NOMO-1 treated with DMSO at 0.1 percent for 48 hours (cell line): ENCODE data around the gene PGAM2.

ENCODE experiments used
- DNase-seq: peaks from one replicate; lab custom pipeline; 2025; ENCODE audit not compliant: unreplicated experiment; lab: John Stamatoyannopoulos, UW

PGAM2 gene

DNA sequence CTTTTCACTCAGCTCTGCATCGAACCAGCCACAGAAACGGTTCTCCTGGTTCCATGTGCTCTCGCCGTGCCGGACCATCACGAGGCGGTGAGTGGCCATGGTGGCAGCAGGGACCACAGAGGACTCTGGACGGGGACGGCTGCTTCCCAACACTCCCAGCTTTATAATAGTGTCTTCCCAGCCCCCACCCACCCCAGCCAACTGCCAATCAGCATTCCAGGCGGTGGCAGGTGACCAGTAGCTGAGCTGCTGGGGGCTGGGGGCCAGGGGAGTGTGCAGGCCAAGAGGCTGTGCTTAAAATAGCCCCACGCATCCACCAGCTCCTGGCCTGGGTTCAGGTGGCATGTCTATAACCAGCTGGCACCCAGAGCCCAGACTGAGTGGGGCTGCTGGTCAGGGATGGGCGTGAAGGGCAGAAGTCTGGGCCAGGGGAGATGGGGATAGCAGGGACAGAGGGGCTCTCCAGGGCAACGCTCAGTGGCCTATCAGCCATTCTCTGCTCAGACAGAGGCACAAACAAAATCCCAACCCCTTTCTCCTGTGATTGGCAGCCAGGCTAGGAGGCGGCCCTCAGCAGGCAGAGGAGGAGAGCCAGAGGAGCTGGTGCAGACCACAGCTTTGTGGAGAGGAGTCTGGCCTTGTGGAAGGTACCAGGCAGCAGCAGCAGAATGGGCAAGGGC lies at the start of gene PGAM2:
PGAM2 (minus strand) TSS at position 137 of the 680 bp plus-strand sequence; CDS start at position 99, 38 bp downstream.
- DNase-seq: peak; percentile 19

DNA sequence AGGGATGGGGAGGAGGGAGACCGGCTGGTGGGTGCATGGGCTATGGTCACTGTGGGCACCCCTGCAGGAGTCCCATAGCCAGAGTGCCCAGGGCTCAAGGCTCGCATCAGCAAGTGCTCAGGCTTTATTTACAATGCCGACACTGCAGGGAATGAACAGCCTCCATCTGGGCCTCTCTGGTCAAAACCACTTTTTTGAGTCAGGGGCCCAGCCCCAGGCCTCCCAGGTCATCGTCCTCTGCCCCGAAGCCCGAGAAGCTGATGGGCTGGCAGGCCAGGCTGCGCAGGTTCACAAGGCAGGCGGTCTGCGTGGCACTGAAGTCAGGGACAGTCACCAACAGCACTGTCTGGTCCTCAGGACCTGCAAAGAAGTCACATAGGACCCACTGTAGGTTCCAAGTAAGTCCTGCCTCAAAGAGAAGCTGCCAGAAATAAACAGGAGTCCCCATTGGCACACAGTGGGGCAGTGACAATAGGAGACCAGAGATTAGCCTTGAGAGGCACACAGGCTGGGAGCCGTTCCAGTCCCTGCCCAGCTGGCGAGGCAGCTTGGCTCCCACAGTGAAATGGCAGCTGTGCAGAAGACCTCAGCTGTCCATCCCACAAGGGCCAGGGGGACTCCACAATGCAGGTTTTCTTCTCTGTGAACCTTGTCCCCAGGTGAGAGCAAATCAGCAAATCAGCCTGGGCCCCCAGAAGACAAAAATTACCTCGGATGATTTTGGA lies 49.4 kb upstream of the PGAM2 start:
- DNase-seq: no peak

DNA sequence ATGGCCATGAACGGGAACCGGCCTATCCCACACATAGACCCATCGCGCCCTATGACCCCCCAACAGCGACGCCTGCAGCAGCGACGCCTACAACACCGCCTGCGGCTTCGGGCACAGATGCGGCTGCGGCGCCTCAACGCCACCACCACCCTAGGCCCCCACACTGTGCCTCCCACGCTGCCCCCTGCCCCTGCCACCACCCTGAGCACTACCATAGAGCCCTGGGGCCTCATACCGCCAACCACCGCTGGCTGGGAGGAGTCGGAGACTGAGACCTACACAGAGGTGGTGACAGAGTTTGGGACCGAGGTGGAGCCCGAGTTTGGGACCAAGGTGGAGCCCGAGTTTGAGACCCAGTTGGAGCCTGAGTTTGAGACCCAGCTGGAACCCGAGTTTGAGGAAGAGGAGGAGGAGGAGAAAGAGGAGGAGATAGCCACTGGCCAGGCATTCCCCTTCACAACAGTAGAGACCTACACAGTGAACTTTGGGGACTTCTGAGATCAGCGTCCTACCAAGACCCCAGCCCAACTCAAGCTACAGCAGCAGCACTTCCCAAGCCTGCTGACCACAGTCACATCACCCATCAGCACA lies 48.5 kb upstream of the PGAM2 start:
- DNase-seq: no peak

DNA sequence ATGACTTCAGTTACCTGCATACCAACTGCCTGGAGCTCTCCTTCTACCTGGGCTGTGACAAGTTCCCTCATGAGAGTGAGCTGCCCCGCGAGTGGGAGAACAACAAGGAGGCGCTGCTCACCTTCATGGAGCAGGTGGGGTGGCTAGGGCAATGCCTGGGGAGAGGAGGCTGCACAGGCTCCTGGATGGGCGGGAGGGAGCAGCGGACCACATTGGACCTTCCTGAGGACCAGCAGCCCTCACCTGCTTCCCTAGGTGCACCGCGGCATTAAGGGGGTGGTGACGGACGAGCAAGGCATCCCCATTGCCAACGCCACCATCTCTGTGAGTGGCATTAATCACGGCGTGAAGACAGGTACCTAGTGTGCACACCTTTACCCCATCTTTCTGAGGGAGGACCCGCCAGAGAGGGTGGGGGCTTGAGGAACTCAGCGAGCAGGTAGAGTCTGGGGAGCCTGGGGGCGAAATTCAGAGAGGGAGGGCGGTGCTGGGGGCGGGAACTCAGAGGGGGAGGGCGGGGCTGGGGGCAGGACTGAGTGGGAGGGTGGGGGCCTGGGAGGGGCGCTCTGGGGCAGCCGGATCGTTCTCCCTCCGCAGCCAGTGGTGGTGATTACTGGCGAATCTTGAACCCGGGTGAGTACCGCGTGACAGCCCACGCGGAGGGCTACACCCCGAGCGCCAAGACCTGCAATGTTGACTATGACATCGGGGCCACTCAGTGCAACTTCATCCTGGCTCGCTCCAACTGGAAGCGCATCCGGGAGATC lies 47.8 kb upstream of the PGAM2 start:
- no peak for DNase-seq

DNA sequence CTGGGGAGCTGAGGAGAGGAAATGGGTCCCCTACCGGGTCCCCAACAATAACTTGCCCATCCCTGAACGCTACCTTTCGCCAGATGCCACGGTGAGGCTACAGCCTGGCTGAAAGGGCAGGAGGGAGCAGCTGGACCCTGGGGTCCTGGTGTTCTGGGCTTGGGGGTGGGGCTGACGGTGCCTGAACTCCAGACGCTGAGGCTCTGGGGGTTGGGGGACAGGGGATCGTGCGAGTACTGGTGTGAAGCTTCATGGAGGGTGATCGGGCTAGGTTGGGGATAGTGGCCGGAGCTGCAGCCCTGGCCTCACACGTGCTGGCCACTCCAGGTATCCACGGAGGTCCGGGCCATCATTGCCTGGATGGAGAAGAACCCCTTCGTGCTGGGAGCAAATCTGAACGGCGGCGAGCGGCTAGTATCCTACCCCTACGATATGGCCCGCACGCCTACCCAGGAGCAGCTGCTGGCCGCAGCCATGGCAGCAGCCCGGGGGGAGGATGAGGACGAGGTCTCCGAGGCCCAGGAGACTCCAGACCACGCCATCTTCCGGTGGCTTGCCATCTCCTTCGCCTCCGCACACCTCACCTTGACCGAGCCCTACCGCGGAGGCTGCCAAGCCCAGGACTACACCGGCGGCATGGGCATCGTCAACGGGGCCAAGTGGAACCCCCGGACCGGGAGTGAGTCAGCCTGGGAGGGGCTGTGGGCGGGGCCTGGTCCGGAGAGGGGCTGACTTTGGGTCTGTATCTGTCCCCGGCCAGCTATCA lies 47.0 kb upstream of the PGAM2 start:
- DNase-seq: no peak

DNA sequence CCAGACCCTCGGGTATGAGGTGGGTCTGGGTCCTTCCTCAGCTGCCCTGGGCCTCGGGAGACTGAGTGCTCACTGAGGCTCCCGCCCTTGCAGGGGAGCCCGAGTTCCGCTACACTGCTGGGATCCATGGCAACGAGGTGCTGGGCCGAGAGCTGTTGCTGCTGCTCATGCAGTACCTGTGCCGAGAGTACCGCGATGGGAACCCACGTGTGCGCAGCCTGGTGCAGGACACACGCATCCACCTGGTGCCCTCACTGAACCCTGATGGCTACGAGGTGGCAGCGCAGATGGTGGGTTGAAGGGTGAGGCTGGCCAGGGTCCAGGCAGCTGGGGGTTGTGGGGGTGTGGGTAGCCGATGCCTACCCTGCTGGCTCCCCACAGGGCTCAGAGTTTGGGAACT lies 46.4 kb upstream of the PGAM2 start:
- no peak for DNase-seq

DNA sequence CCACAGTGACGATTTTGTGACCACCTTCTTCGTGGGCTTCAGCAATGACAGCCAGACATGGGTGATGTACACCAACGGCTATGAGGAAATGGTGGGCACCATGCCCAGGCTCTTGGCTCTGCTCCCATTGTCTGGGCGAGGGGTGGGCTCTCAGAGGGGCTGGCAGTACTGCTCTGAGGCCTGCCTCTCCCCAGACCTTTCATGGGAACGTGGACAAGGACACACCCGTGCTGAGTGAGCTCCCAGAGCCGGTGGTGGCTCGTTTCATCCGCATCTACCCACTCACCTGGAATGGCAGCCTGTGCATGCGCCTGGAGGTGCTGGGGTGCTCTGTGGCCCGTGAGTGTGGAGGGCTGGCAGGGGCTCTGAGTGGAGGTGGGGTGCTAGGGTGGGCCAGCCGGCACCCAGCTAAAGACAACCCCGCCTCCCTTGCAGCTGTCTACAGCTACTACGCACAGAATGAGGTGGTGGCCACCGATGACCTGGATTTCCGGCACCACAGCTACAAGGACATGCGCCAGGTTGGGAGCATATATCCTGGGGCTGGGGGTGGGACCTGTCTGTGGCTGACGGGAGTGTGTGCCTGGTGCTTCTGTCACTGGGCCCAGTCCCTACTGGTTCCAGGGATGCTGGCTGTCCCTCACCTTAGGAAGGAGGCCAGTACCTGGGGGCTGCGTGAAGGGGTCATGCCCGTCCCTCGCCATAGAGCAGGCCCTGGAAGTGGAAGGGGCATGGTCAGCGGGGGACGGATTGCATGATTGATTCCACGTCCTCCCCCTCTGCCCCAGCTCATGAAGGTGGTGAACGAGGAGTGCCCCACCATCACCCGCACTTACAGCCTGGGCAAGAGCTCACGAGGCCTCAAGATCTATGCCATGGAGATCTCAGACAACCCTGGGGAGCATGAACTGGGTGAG lies 45.6 kb upstream of the PGAM2 start:
- no peak for DNase-seq

DNA sequence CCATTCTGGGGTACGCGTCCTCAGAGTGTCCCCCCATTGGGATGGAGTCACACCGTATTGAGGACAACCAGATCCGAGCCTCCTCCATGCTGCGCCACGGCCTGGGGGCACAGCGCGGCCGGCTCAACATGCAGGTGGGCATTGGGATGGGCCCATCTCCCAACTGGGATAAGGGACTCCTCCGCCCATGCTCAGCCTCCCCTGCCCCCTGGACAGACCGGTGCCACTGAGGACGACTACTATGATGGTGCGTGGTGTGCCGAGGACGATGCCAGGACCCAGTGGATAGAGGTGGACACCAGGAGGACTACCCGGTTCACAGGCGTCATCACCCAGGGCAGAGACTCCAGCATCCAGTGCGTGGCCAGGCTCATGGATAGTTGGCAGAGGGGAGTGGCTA lies 44.6 kb upstream of the PGAM2 start:
- no peak for DNase-seq

DNA sequence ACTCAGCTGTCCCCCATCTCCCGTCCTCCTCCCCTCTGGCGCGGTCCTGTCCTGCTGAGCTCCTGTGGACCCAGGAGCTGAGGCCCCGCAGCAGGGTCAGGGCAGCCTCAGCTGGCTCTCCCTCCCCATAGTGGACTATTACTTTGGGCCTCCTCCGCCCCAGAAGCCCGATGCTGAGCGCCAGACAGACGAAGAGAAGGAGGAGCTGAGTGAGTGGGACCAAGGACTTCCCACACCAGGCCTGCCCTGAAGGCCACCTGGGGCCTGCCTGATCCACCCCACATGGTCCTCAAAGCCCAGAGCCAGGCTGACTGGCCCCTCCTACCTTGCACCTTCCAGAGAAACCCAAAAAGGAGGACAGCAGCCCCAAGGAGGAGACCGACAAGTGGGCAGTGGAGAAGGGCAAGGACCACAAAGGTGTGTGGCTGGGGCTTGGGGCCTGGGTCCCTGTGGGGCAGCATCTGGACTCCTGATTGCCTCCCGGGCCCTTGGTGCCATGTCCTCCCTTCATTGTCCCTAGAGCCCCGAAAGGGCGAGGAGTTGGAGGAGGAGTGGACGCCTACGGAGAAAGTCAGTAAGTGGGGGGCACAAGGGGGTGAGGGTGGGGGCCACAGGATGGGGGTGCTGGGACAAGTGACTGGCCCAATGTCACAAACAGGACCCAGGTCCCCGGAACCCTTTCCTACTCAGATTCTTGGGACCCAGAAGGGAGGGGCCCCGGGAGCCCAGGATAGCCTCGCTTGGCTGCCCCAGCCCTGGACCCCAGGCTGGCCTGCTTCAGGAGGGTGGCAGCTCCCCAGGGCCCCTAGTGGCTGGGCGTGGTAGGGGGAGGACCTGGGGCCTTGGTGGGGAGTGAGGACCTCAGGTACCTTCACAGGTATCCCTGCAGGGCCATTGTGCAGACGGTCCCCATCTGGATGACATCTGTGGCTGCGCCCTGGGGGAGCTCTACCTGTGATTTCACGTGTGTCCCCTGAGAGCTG lies 43.7 kb upstream of the PGAM2 start:
- DNase-seq: no peak

DNA sequence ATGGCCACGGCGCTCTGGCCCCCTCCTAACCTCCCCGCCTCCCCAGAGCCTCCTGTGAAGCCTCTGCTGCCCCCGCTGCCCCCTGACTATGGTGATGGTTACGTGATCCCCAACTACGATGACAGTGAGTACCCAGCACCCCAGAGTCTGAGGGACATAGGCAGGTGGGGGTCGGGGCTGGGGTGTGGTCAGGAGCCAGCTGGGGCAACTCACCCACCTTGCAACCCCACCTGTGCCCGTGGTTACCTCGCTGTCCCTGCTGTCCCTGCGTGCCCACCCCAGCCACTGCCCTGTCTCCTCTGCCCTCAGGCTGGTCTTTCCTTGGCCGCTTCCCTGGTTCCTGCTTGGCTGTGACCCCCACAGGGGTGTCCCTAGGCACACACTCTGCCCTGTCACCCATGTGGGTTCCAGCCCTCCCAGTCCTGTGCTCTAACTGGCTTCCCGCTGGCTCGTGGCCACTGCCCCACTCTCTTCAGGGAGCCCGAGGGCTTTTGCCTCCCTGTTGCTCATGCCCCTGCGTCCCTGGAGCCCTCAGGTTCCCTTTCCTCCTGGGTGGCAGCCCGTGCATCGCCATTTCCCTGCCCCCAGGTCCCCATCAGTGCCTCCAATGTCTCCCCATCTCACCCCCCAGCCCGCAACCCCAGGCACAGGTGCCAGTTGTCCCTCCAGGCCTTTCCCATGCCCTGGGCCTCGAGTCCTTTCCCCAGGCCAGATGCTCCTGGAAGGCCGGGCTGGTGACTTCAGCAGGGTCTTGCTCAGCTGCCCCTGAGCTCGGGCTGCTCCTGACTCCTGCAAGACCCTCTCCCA lies 42.8 kb upstream of the PGAM2 start:
- no peak for DNase-seq

DNA sequence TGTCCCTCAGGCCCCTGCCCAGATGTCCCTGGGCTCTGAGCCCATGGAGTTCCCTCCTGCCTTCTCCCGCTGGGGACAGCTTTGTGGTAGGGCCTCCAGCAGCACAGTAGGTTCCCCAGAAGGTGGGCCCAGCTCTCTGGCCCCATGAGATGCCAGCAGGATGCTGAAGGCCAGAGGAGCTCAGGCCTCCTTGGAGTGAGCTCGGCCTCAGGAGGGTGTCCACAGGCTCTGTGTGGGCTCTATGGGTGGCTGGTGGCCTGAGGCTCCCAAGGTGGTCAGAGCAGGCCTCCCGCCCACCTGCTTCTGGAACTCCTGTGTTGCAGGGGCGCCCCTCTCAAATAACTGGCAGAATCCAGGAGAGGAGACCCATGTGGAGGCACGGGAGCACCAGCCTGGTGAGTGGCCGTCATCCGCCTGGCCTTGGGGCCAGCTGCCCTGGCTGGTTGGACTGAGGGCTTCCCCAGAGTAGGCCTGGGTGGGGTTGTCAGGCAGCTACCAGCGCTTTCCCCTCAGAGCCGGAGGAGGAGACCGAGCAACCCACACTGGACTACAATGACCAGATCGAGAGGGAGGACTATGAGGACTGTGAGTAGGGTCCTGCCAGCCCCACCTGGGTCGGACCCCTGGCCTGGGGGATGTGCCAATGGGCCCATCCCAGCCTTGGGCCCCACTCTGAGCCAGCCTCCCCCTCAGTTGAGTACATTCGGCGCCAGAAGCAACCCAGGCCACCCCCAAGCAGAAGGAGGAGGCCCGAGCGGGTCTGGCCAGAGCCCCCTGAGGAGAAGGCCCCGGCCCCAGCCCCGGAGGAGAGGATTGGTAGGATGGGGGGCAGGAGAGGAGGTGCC lies 42.0 kb upstream of the PGAM2 start:
- DNase-seq: no peak

DNA sequence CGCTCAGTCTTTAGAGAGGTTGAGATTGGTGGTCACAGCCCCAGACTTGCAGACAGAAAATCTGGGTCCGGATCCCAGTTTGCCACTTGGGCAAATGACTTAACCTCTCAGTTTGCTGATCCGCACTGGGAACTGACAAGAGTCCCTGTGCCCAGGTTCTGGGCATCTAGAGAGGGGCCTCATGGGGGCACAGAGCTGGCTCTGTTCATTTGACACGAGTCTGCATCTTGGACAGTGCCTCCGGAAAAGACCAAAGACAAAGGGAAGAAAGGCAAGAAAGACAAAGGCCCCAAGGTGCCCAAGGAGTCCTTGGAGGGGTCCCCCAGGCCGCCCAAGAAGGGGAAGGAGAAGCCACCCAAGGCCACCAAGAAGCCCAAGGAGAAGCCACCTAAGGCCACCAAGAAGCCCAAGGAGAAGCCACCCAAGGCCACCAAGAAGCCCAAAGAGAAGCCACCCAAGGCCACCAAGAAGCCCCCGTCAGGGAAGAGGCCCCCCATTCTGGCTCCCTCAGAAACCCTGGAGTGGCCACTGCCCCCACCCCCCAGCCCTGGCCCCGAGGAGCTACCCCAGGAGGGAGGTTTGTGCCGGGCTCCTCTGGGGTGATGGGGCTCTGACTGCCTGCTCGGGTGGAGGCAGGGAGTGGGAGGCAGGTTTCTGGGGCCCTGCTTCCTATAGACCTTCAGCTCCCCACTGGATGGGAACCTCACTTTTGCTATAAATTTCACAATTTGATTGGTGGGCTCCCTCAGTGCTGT lies 41.1 kb upstream of the PGAM2 start:
- DNase-seq: no peak

DNA sequence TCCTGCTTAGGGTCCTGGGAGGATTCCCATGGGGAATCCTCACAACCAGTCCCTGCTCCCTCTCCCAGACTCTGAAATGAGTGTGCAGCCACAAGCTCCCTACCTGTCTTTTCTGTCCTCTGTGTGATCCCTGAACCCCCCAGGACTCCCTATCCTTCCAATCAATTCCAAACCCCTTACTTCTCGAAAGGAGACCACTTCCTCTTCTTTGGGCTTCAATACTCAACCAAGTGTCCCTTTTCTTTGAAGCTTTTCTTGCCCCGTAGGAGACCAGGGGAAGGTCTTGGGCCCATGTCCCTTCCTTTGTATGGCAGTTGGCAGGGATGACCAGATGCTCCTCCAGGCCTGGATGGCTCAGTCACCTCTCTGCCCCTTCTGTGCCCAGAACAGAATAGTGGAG lies 40.5 kb upstream of the PGAM2 start:
- no peak for DNase-seq

DNA sequence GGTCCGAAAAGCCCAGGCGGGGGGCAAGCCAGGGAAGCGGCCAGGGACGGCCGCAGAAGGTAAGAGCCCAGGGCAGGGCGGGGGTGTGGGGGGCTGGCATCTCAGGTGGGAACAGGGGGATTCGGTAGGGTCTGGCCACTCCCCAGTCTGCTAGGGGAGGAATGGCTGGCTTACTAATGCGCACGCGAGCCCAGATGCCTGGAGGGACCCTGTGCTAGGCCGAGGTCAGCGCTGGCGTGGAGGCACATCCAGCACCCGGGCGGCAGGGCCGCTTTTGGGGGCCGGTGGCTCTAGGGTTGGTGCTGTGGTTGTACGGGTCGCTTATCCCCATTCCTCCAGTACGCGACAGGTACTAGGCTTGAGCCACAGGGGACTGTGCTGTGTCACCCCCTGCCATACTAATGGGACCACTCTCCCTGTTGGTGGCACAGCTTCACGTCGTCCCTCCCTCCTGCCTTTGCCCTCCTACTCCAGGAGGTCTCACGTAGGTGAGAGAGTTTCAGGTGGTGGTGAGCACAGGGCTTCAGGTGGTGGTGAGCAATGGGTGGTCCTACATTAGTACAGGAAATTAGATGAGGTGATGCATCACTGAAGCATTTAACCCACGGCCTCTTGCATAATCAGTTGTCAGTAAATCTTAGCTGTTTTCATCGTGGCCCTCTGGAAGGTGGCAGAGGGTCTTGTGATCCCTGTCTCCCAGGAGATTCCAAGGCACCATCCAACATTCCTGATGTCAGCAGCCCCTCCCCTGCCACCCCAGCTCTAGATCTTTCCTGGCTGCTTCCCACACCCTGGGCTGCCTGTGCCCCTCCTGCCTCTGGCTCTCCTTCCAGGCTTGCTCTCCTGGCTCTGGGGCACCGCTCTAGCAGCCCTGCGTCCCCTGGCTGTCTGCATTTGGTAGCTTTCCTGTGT lies 39.7 kb upstream of the PGAM2 start:
- no peak for DNase-seq
